LNCaP clone FGC (cell line): ENCODE measurements around the gene ATP6V0E2.
"Not testable (repeated sequence)": the region's sequence is repeated elsewhere in the genome, so short reads cannot be mapped to it uniquely, and the experiment has no call there.

Experiments
- DNase-seq: peaks from one replicate; pipeline ENCODE4 v3.0.0-alpha.2; 2011; ENCODE audit warnings: low read depth
- H3K4me3 ChIP-seq: 2 replicates; pipeline ENCODE4 v1.5.1; 2011; ENCODE audit warnings: mild to moderate bottlenecking, low read depth, low read length, control low read depth

ATP6V0E2 gene

GRCh38 chr7:149910219-149910618, 36.5 kb downstream of the ATP6V0E2 start:
- not testable (repeated sequence) for DNase-seq, H3K4me3 ChIP-seq

- not testable (repeated sequence) for H3K4me3 ChIP-seq, DNase-seq
These were observed 38.4 kb downstream of the ATP6V0E2 start for GRCh38 chr7:149912126-149912525.

DNA sequence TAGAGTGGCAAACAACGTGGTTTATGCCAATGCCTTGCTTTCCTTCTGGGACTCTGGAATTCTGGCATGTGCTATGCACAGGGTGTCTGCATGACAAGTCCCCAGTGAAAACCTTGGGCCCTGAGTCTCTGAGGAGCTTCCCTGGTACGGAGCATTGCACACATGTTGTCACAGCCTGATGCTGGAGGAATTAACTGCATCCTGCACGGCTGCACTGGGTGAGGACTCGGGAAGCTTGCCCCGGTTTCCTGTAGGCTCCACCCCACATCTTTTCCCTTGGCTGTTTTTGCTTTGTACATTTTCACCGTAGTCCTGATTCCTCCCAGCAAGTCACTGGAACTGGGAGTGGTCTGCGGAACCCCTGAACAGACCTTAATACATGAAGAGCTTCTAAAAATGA, 52.6 kb downstream of the ATP6V0E2 start:
- not testable (repeated sequence) for H3K4me3 ChIP-seq, DNase-seq
